Neural cell (in vitro differentiated cells): ENCODE results near the gene JMJD8.

Source experiments
- CTCF ChIP-seq: fragments of 450-650 bp; IDR thresholded peaks from 2 replicates; pipeline ENCODE4 v1.5.1; 2014; ENCODE audit warnings: antibody characterized with exemption, mild to moderate bottlenecking, moderate library complexity; ENCODE audit not compliant: poor library complexity, severe bottlenecking
- POLR2AphosphoS5 ChIP-seq: IDR thresholded peaks from 2 replicates; pipeline ENCODE4 v1.6.1; 2012

DNA sequence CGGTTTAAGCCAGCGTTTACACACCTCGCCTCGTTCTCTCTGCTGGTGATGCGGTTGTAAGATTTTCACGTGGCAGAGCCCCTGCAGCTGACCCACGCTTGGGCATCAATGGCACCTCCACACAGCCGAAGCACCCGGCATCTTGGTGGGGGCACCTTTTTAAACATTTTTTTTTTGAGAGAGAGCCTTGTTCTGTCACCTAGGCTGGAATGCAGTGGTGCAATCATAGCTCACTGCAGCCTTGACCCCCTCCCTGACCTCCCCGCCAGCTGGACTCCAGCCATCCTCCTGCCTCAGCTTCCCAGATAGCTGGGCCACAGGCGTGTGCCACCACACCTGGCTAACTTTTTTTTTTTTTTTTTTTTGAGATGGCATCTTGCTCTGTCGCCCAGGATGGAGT is 30.1 kb downstream of the JMJD8 start:
- no peak for TF ChIP-seq CTCF
- no peak for TF ChIP-seq POLR2AphosphoS5
